Measurements from ENCODE around the gene SUGP1.

Gene SUGP1

DNA sequence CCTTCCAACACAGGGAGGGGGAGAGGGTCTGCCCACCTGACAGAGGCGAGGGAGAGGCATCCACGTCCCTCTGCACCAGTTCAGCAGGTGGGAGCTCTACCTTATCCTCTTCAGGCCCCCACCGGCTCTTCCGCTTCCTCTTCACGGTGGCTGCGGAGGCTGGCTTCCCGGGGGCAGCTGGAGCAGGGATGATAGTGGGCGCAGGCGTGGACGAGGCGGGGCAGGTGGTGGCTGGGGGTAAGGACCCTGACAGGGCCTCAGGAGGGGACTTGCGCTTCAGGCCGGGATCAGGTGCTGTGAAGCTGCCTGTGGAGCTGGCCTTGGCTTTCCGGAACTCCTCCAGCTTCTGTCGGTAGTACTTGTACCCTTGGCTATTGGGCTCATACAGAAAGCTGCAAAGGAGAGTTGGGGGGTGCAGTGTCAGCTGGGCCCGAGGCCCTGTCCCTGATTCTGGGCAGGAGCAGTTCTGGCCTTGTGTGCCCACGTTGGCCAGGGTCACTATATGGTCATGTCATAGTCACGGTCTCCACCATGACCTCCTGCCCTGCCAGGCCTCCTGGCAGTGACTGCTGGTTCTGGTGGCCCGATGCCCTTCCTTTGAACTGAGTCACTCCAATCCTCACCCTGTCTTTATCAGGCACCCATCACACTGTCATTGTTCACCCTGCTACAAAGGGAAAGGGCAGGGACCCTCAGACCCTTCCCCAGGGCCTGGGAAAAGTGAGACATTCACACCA lies 23.2 kb downstream of the SUGP1 start:
- DNase-seq = no peak

DNA sequence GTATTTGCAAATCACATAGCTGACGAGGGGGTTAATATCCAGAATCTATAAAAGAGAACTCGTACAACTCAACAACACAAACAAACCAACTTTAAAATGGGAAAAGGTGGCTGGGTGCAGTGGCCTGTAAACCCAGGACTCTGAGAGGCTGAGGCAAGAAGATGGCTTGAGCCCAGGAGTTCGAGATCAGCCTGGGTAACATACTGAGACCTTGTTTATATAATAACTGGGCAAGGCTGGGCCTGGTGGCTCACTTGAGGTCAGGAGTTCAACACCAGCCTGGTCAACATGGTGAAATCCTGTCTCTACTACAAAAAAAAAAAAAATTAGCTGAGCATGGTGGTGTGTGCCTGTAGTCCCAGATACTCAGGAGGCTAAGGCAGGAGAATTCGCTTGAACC lies 25.4 kb downstream of the SUGP1 start:
- no peak for DNase-seq

DNA sequence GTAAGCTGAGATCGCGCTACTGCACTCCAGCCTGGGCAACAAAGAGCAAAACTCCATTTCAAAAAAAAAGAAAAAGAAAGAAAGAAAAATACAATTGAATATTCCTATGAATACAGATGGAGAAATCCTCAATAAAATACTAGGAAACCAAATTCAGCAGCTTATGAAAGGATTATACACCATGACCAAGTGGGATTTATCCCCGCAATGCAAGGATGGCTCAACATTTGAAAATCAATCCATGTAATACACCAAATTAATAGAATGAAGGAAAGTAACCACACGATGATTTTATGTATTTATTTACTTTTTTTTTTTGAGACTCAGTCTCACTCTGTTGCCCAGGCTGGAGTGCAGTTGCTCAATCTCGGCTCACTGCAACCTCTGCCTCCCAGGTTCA lies 27.7 kb downstream of the SUGP1 start:
- DNase-seq = no peak

DNA sequence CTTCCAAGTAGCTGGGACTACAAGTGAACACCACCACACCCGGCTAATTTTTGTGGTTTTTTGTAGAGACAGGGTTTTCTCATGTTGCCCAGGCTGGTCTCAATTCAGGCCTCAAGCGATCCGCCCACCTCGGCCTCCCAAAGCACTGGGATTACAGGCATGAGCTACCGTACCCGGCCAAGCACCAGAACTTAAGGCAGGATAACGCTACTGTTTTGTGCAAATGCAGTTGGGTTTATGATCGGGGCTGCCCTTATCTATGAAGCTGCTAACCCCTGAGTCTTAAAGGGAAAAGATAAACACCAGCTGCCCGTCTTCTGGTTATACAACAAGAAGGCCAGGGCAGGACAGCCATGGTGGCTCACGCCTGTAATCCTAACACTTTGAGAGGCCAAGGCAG lies 34.6 kb downstream of the SUGP1 start:
- DNase-seq = no peak

DNA sequence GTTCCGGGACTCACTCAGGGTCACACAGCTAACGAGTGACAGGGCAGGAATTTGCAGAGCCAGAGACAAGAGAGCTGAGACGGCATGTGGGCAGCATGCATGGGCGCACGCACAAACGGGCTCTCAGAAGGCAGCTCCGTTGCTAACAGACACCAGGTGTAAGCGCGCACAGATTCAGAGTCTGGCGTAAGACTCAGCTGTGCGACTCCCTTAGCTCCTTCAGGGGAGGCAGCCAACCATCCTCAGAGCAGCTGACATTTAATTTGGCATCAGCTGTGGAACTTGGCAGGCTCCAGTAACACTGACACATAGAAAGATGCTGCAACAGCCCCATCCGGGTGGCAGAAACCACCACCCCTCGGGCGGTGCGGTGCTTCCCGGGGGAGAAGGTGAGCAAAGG lies 39.7 kb downstream of the SUGP1 start:
- no peak for DNase-seq

DNA sequence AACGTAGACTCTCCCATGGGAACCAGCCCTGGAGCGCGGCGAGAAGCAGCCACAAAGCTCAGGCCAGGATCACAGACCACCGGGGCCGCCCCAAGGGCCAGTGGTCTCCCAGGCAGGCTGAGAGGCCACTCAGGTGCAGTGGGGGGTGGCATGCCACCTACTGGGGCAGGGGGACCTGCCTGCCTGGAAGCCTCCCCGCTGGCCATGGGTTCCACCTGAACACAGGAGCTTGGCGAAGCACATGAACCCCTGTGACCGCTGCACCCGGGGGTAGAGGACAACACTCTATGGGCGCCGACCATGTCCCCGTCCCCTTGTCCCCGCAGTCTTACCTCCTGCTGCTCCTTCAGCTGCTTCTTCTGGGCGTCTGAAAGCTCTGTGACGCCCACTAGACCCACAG lies 40.5 kb downstream of the SUGP1 start:
- DNase-seq = no peak

DNA sequence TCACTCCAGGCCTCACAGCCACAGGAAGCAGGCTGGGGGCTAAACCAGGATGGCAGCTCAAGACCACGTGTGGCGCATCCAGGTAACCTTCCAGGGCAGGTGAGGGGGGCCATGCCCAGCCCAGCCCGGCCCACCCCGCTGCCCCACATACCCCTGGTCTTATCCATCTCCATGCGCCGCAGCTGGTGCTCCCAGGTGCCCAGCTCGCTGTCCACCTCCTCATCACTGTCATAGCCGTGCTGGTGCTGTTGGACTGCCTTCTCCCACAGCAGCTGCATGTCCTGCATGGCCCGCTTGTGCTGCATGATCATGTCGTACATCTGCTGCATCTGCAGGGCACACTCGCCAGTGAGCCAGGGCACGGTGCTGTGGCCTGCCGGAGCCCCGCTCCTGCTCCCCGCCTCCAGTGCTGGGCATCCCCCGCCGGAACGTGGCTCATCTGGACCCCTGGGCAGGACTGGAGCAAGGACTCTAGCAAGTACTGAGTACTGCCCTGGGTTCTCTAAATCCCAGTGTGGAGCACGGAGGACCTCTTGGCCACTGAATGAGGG lies 41.2 kb downstream of the SUGP1 start:
- no peak for DNase-seq

DNA sequence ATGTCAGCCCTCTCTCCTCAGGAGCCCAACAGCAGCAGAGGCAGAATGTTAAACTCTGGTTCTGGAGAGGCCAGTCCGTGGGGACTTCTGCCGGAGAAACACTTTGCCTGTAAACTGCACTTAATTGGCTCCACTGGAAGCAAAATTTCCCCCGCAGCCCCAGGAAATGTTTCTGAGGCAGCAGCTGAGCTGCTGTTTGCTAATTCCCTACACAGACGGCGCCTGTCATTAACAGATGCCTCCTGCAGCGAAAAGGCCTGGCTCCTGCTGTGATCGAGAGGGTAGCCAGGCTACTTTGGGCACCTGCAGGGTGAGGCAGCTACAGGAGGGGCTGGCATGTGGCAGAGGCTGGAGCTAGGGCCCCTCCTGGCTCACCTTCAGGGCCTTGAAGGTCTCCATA lies 42.0 kb downstream of the SUGP1 start:
- DNase-seq = no peak

DNA sequence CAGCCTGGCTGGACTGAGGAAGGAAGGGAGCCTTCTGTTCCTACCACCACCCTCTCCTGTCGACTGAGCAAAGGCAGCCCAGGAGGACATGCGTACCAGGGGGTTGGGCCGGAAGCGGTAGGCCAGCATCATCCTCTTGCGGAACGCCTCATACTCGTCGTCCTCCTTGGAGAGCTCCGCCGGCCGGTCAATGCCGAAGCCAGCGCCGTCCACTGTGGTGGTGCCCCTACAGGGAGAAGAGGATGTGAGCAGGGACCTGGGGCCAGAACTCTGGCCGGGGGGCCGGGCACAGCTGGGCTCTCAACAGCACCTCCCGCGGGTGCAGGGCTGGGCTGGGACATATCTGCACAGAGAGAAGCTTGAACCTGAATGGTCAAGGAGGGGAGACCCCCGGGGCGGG lies 43.5 kb downstream of the SUGP1 start:
- DNase-seq = no peak

DNA sequence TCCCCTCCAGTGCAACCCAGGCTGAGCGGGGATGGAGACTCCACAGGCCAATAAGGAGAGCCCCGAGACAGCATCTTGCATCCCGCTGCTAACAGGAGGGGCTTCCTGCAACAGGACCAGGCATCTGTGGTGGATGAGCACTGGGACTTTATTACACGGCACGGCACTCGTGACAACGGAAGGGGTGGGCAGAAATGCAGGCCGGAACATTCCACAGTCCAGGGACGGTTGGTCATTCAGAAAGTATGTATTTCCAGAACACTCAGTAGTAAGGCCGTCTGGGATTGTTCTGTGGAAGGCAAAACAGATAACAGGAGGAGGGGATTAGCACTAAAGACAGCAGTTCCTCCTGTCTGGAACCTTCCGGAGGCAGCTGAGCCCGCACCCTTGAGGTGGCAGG lies 43.9 kb downstream of the SUGP1 start:
- no peak for DNase-seq

DNA sequence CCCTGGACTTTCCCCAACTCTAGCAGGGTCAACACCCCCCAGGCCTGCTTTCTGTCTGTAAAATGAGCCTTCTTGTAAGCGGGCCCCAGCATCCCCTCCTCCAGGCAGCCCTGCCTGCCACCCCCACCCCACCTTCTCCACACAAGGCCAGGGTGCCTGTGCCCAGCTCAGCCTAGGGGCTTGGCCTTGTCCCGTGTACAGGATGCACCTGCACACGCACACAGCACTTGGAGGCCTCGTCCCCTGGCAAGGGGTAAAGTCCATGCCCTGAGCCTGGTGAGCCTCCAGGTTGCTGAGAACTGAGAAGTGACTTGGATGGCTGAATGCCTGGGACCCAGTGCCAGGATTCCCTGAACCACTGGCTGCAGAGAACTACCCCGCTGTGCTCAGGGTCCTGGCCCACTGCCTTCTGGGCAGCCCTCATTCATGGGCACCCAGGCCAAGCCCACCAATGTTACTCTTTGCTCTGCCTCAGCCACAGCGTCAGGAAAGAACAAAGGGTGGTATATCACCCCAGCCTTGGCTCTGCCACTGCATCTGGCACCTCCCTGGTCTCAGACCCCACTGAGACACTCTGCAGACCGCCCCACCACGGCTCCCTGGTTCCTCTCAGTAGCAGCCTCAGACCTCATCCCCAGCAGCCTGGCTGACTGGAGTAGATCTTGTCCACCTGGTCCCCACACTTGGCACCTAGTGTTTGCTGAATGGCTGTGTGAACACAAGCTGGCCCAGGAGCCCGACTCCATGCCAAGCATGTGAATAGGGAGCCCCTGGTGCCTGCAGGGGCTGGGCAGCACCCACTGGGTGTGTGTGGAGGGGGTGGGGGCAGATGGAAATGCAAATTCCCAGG lies 45.4 kb downstream of the SUGP1 start:
- no peak for DNase-seq

DNA sequence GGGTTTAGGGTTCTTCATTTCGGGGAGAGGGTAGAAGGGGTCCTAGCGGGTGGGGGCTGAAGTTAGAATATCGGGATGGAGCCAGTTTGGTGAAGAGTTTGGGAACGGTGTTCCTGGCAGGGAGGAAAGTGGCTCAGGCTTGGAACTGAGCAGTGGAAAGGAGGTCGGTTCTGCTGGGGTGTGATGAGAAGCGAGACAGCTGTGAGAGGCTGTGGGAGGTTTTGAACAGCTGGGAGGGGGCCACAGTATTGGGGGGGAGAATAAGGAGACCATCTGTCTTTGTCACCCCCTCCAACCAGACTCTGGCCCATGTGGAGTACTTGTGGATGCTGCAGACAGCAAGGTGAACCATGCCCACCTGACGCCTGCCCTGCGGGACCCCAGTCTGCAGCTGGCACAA lies 46.2 kb downstream of the SUGP1 start:
- no peak for DNase-seq

DNA sequence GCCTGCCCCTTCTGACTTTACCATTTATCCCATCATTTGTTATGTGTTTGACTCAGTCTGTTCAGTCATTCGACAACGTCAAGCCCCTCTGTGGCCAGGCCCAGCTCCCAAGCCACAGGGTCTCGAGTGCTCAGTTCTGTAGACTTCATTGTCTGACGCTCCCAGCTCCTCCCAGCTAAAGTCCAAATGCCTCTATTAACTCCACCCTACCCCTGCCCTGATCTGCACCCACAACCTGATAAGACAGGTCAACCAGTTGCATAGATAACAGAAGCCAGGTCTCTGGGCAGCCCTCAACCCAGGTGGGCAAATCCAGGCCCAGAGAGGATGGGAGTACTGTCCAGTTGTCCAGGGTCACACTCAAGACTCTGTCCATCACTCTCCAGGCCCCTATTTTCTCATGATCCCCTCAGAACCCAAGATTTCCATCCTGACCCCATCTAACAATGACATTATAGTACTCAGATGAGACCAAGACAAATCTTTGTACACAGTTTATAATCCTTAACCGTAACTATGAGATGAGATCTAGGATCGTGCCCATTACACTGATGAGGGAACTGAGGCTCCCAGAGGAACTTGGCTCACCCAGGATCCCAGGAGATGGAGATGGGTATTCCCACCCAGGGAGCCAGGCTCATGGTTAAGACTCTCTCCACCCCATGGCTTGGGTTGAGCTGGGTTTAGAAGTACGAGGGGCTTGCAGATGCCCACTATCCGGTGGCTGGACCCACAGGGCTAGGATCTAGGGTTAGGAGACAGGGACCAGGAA lies 48.3 kb downstream of the SUGP1 start:
- no peak for DNase-seq

DNA sequence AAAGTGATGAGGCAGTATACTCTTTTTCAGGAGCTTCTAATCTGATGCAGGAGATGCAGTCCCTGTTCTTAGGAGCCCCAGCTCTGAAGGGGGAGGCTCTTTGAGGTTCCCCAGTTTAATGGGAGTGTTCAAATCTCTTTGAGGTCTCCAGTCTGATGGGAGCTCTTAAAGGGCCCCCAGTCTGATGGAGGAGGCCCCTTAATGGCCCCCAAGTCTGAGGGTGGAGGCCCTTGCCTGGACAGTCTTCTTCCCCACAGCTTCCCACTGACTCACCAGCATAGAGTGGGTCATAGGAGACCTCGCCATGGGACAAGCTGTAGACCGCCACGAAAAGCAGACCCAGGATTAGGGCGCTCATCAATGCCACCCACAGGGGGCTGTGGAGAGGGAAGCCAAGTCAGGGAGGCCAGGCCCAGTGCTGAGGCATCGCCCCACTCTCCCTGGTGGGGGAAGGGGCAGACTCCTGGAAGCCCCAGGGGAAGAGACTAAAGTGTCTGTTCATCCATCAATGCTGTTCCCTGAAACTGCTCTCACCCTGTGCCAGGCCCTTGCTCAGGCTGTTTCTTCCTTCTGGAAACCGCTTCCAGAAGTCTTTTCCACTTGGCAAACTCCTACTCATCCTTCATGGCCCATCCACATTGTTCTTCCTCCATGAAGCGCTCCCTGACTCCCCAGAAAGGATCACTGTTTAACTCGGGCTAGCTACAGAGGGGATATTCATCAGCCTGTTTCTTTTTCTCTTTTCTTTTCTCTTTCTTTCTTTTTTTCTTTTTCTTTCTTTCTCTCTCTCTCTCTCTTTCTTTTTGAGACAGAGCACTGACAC lies 49.3 kb downstream of the SUGP1 start:
- no peak for DNase-seq

DNA sequence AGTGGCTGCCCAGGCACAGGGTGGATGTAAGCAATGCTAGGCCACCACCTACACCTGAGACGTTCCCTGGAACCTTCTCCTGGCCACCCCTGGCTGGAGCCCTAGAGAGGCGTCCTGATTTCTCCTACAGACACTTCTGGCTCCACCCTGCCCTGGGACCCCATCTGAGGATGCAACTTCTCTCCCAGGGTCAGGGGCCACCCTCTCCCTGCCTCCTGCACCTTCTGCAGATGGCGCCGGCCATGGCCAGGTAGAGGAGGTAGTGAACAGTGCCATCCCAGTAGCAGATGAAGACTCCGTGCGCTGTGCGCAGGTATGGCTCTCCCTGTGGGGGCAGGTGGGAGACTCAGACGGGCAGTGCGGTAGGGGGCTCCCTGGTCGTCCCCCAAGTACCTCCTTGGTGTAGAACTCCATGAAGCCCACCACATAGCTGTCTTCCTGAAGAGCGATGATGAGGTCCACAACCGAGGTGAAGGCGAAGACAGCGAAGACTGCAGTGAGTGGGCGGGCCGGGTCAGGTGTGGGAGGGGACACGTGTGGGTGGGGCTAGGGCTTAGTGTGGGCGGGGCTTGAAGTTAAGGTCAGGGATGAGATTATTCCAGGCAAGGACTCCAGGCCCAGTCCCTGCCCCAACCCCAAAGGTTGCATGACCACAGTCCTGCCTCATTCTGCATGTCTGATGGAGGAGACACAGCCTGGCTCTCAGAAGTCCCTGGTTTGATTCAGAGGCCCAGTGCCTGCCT lies 50.2 kb downstream of the SUGP1 start:
- no peak for DNase-seq

DNA sequence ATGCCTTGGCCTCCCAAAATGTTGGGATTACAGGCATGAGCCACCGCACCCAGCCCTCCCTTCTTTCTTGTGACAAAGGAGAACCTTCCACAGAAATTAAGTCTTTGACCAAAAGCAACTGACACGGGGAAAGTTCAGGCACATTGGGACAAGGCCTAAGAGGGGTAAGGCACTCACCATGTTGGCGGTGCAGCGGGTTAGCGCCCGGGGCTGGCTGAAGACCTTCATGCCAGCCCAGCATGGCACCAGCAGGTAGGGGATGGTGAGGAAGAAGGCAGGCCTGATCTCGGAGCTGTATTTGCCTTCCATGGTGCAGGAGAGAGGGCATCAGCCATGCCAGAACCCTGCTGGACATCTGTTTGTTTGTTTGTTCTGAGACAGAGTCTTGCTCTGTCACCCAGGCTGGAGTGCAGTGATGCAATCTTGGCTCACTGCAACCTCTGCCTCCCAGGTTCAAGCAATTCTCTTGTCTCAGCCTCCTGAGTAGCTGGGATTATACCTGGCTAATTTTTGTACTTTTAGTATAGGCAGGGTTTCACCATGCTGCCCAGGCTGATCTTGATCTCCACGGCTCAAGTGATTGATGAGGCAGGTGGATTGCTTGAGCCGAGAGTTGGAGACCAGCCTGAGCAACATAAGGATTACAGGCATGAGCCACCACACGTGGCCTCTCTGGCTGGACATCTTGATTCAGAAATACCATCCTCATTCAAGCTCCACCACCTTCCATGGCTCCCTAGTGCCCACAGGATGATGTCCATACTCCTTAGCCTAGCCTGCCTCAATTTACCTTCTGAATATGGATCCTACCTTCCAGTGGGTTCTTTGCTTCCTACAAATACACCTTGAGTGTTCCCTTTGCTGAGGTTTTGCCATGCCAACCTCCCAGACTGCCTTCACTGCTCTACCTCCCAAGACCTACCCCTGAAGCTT lies 51.6 kb downstream of the SUGP1 start:
- DNase-seq = no peak

DNA sequence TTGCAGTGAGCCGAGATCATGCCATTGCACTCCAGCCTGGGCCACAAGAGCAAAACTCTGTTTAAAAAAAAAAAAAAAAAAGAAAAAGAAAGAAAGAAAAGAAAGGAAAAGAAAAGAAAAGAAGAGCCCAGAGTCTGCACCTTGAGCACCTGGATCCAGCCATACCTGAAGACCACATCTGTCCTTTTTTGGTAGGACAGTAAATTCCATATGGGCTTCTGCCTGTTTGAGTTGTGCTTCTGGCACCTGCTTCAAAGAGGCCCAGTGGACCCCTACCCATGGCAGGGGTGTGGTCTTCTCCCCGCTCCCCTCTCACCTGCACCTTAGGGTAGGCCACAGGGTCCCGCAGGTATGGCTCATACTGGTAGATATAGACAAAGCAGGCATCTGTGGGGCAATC lies 53.0 kb downstream of the SUGP1 start:
- no peak for DNase-seq

DNA sequence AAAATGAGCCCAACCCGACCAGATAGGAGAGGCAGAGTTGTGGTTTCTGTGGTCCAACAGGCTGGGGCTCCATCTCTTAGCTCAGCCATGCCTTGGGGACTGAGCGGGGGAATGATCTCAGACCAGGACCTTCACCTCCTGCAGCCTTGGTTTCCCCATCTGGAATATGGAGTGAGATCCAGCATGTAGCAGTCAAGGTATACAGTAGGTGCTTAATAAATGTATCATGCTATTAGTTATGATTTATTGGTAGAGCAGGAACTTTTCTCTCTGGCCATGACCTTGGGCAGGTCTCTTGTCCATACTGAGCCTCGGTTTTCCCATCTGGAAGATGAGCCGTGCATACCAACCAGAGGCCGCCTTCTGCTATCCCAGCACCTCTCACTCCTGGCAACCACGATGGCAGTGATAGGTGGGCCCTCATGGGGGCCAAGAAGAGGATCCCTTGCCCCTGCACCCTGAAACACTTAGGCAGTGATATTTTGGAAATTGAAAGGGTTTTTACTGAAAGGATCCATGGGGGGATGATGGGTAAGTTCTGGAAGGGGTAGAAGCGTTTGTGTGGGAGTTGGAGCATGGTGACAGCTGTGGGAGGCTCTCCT lies 56.3 kb downstream of the SUGP1 start:
- no peak for DNase-seq

DNA sequence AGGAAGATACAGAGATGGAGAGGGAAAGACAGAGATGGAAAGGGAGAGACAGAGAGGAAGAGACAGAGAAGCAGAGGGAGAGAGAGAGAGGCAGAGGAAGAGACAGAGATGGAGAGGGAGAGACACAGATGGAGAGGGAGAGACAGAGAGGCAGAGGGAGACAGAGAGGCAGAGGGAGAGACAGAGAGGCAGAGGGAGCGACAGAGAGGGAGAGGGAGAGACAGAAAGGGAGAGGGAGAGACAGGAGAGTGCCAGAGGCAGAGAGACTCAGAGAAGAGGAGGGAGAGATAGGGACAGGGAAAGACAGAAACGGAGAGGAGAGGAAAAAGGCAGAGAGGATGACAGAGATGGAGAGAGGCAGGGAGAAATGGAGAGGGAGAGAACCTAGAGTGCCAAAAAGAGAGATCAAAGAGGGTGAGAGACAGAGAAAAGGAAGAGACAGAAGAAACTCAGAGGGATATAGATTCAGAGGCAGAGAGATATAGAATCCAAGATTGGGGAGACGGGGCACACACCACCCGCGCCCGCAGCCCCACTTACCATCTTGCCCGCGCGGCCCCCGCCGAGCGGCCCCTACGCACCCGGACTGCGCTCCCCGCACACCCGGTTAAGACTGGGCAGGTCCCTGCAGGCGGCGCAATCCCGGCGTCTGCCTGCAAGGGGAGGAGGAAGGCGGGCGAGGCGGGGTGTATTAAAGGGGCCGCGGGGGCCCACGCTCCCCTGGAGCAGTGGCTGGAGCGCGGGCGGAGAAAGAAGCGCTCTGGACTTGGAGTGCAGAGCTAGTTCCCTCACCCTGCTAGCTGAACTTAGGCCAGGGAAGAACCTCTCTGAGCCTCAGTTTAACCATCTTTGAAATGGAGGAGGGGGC lies 57.9 kb downstream of the SUGP1 start:
- DNase-seq = no peak

Data from stimulated activated CD4-positive, alpha-beta T cell treated with anti-CD3 and anti-CD28 coated beads, Interleukin-4, amount 100 ng/mL, for 4 hours (primary cell).